ENCODE results near the gene SORCS3.

SORCS3 gene

DNA sequence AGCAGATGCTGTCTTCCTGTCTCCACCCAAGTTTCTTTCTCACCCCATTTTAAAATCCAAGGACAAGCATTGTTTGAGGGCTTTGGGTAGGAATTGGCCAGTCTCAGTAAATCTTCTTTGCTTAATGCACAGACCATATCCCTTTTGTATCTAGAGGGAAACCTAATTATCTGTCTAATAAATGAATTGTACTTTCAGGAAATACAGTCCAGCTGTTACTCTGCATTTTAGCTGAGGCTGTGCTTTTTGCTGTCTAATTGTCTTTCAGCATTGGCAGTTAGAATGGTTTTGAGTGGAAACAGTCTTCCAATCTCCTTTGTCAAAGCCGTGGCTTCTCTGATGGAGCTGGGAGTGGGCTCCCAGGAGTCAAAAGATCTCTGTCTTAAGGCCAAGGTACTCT, 388.2 kb downstream of the SORCS3 start:
- DNase-seq, result no peak

DNA sequence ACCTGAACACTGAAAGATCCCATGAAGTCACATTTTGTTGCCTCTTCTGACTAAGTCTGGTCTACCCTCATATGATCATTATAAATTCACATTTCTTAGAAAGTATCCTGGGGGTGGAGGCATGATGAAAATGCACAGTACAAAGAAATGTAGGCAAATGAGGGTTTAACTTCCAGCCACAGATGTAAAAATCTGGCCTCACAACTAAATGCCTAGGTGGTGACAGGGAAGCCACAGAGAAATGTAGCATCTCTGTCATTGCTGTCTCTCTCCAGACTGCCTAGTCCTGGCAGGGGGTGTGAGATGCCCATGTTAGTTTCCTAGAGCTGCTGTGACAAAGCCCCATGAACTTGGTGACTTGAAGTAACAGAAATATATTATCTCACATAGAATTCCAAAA, 395.9 kb downstream of the SORCS3 start:
- no peak for DNase-seq

DNA sequence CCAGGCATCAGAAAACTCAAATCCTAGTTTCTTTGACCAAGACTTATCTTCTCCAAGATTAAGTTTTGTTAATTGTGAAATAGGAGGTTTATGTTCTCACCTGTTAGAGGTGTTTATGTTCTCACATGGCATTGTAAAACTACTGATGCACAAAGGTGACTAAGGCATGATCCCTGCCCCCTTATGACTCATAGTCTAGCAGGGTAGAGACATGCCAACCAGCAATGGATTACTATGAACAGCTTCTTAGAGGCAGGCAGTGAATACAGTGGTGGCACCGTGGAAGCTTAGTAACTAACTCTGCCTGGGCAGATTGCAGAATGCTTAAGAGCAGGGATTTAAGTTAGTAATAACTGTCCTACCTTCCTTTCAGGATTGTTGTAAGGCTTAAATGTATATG, 400.9 kb downstream of the SORCS3 start:
- no peak for DNase-seq

DNA sequence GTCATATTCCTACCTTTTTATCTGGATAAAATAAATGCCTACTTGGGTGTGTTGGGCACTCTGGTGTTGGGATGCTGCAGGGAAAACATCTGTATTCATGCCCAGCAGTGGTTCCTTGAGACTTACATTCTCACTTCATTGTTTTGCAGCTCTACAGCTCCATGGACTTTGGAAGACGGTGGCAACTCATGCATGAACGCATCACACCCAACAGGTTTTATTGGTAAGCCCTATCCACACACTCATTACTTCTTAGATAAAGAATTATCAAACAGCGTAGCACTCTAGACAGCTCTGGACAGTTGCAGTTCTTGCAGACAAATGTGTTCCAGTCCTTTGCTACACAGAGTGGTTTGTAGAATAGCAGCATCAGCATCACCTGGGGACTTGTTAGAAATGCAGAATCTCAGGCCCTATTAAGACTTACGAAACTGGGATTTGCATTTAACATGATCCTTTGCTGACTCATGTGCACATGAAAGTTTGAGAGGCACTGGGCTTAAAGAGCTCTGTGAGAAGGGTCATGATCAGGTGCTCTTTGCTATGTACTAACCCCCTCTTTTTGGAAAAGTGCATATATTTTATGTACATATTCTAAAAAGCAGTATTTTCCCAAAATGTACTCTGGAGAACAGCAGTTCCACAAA, 401.9 kb downstream of the SORCS3 start:
- no peak for DNase-seq

DNA sequence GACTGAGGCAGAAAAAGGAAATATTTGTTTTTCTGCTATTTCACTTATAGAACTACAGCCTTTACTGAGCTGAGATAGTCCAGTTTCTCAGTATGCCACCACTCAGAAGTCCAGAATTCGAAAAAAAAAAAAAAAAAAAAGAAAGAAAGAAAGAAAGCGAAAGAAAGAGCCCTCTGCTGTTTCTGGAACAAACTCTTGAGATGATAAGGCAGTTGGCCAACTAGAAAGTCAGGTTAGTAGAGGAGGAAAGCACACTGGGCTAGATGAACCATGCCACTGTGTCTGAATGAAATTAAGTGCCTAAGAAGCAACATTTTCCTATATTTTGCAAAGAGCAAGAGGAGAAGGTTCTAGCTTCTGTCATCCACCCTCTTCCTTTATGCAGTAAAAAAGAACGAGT, 403.8 kb downstream of the SORCS3 start:
- DNase-seq, result no peak

DNA sequence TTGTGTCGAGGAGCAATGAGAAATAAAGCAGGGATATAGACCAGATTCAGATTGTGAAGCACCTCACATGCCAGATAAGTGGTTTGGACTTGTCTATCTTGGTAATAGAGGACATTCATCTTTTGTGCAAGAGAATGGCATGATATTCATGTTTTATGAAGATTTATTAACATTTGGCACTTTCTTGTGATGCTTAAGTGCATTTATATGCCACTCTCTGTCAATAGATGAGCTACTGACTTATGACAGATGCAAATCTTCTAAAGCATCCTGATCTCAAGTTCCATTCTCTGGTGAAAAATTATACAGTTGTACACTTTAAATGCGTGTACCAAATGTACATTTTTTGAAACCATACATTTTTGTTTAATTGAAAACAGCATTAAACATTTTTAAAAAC, 415.3 kb downstream of the SORCS3 start:
- DNase-seq, result no peak

DNA sequence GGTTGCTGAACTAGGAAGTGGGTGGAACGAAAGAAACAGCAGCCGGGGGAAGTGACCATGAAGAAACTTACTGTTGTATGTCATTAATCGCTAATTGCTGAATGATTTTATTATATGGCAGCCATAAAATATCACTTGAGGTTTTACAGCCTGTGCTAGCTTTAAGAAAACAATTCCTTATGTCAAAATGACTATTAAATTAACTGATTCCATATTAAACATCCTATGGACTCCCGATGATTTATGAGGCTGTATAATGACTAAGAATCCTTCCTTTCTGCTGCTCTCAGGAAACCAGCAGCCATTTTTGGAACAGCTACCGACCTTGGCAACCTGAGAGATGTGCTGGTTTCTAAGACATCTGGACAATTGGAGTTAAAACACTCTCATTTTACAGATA, 421.9 kb downstream of the SORCS3 start:
- no peak for DNase-seq

DNA sequence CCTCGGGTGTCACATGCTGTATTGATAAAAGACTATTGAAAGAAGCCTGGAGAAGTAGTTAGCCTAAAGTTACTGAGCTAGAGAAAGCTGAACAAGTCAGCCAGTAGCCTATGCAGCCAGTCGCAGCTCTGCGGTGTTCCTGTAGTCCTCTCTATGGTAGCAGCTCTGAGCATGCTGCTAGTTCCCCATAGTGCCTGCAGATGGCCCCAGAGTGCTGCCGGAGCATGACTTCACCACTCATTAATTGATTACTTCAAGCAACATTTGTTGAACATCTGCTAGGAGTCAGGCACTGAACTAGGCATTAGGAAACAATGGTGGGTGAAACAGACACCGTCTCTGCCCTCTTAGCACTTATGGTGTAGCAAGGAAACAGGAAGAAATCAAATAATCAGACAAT, 422.7 kb downstream of the SORCS3 start:
- no peak for DNase-seq

DNA sequence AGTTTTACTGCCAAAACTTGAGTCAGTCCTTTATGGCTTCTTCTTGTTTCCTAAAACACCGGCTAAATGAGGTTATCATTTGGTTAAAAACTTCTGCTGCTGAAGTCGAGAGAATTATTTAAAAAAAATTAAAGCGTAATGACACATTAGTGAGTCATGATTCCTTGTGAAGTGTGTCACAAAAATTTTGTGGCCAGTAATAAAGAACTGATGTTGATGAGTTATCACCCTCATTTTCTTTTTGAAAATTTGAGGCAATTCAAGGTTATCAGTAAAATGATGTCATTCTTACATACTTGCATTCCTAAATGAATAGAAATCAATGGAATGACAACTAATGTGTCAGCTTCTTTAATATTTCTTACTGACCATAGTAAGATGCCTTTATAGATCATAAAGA, 427.4 kb downstream of the SORCS3 start:
- no peak for DNase-seq

DNA sequence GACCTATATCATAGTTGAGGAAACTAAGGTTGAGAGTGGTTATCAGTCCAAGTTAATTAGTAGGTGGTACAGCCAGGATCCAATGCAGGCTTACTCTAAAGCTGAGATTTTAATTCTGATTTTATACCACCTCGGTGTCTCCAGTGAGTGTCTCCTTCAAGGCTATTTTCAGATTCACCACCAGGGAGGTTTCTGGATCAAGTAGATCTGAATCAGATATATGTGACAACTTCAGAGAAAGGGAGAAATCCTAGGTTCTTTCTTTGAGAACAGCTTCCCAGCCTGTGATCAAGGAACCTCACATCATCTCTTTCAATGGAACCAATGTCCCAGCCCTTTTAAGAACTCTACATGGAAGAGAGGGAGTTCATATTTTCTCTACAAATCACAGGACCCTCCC, 429.2 kb downstream of the SORCS3 start:
- DNase-seq, result no peak

DNA sequence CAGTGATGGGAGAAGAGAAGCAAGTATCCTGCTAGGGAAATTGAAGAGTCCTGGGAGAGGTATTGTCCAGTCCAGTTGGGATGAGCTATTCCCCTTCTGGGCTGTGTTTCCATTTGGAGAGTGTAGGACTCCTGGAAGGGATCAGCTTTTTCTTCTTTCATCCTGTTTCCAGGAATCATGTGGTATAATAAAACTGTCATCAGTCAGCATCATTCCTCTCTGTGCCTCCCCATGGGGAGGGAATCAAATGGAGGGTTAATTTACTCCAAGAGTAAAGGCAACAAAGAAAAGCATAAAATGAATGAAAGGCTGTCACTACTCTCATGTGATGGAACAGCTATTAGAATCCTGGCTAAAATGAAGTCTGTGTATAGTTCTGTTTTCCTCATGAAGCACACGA, 429.9 kb downstream of the SORCS3 start:
- DNase-seq, result no peak

DNA sequence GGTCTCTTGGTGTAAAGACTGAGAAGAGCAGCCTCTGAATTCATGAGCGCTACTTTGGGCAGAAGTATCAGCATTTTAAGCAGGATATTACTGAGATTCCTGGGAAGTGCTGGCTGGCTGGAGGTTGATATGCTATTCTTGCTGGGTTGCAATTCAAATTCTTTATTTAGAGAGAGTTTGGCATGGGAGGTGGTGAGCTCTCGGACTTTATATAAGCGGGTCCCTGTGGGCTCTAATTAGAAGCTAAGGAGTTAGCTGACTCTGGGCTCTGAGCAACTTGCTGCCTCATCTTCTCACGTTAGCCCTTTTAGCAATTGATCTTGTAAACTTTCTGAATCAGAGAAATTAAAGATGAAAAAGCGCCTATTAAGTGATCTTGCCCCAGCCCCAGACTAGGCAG, 430.9 kb downstream of the SORCS3 start:
- DNase-seq, result no peak

DNA sequence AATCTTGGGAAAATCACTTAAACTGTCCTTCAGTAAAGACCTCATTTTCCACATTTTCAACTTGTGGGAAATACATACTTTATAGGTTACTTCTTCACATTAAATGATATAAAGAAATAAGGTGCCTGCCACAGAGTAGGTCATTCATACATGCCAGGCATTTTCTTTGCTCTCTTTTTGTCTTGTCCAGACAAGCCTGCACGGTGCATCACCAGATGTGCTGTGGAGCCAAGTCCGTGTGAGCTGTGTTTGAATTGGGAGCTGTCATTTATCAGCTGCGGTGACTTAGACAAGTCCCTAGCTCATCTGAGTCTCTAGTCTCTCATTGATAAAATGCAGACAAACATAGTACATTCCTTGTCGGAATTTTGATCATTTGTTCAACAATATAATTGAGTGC, 432.9 kb downstream of the SORCS3 start:
- no peak for DNase-seq

DNA sequence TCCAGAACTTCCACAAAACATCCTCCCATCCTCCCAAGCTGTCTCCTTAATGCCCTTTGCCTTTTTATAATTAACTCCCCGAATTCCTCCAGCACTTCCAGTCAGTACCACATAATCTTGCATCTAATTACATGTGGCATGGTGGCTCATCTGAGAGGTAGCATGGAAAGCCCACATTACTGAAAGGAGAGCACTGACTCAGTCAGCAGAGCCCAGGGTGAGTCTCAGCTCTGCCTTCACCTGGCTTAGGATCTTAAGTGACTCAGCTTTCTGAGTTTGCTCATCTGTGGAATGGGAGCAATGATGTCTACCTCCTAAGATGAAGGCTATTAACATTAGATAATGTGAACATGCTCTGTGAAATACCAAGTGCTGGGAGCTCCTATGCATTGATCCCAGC, 433.9 kb downstream of the SORCS3 start:
- DNase-seq, result no peak

DNA sequence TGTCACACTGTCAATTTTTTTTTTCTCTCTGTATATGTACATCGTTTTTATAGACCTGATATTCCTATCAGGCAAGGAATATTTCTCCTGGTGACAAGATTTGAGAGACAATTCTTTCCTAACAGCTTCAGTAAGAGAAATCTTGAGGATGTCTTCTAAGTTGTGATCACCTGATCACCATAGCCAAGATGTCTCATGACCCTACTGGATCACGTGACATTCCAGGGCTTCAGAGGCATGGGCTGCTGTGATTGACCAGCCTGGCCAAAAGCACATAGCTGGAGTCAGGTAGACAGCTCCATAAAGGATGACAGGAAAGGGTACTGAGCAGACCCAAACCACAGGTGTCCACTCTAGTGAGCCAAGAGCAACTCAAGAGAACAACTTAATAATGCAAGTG, 444.9 kb downstream of the SORCS3 start:
- no peak for DNase-seq

DNA sequence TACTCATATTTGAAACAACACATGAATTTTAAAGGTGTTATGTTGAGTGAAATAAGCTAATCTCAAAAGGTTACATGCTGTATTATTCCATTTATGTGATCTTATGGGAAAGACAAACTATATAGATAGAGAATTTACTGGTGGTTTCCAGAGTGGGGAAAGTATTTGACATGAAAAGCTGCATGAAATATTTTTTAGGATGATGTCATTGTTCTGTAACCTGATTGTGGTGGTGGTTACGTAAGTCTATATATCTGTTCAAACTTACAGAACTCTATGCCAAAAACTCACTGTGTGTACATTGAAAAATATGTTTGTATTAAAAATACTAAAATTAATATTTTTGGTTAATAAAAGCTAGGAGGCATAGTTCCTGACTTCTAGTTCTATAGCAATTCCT, 453.0 kb downstream of the SORCS3 start:
- DNase-seq, result no peak

DNA sequence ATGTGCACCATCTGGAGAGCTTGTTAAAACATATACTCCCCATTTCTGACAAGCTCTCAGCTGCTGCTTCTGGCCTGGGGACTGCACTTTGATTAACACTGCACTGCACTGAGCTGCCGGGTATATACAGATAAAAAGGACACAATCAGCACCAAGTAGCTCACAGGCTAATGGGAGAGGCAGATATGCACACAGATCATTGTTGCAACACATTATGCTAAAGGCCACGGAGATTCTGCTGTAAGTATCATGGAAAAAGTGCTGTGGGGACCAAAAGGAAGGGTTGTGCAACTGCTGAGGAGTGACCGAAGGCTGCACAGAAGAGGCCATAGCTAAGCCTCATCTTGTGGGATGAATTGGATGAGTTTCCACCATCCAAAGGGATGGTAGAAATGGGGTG, 455.2 kb downstream of the SORCS3 start:
- no peak for DNase-seq

DNA sequence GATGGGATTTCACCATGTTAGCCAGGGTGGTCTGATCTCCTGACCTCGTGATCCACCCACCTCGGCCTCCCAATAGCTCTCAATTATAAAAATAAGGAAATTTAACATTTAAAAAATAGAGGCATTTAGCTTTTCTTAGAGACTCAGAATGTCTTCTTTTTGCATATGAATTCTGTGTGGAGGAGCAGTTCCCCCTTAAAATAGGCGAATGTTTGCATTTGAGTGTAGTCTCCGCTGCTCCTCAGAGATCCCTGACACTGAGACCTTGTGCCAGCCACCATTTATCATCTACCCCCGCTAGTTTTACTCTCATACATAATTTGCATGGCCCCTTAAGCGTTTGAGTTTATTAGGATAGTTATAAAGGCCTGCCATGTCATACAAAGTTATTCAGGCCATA, 461.9 kb downstream of the SORCS3 start:
- no peak for DNase-seq

DNA sequence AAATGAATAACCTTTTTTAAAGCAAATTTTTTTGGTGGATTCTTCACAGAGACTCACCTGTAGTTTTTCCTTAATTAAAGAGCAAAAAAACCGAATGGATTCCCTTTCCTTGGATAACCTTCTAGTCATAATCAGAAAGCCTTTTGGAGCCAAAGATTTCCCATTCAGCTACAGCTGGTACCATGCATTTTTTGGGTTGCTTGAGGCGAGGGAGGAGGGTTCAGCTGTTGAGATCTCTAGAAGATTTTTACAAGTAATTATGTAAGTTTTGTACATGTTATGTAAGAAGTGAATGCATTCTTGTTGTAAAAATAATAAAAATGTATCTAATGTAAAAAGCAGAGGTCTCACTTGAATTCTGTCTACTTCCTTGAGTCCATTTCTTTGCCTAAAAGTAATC, 463.2 kb downstream of the SORCS3 start:
- no peak for DNase-seq

DNA sequence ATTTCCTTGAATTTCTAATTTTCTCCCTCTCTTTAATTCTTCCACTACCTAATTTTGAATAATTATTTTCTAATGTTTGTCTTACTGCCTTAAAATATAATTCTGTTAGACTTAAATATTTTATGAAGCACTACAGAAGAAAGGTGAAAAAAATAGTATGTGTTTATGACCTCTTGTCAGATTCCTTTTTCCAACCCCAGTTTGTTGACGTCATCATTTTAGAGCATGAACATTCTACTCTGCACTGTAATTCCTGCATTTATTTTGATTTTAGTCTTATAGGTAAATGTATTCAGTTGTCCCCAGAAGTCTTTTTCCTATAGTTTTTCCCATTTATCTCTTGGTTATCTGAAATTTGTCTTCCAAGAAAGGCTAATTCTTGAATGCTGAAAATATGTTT, 468.1 kb downstream of the SORCS3 start:
- DNase-seq, result no peak

DNA sequence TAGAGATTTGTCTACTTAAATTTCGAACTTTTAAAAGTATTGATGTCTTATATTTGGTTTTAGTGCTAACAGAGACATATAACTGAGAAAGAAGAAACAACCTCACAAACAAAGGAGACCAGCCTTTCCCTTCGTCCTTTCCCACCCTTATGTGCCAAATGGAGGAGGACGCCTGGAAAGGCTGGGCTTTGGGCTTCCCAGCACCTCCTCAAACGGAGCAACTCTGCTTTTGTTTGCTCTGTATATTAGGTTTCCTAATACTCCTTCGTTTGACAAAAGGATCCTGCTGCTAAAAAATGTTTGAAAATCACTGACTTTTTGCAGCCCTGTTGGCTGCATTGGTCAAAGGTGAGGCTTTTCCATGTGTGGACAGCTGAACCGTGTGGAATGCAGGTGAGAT, 471.8 kb downstream of the SORCS3 start:
- DNase-seq, result no peak

DNA sequence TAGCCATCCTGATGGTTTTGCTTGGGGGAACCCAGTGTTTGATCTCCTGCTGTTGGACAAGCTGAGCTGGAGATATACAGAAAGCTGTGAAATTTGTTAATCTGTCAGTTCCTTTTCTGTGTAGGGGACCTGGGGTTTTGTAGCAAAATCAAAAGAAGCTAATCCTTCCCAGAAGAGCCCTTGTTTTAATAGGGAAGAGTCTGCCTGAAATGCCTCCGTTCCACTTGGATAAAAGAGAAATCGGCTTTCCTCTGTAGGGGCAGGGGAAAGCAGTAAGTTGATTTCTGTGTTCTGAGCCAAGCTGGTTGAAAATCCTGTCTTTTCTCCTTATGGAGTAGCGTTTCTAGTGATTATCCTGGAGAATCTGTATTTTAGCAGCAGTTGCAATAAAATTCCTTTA, 472.6 kb downstream of the SORCS3 start:
- DNase-seq, result no peak

DNA sequence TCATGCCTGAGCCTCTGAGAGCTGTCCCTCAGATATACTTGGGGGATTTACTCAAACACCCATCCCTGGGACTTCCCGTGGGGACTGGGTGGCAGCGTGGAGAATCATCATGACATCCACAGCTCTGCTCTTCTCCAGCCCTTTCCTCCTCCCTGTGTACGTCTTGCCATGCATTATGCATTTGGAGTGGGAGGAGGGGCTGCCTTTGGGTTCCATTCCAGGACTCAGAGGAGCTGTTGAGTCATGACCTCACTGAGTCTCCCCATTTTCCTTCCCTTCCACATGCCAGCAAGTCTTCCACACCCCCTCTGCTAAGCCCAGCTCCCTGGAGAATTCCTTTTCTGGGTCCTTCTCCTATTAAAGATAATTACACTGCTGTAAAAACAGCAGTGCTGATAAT, 480.7 kb downstream of the SORCS3 start:
- DNase-seq, result no peak

DNA sequence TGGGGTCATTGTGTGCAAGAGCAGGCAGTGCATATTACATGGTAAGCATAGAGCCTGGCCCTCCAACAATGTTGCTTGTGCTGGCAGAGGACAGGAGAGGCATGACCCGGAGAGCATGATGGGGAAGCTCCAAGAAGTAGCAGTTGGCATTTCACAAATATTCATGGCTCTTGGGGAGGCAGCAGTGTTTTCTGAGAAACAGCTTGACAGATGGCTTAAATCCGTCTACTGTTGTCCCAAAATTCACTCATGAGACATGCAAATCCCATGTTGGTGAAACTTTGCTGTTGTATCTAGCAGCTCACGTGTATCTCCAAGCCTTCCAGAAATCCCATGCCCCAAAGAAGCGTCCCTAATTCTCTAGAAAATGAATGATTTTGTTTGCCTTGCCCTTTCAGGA, 487.0 kb downstream of the SORCS3 start:
- DNase-seq, result no peak

DNA sequence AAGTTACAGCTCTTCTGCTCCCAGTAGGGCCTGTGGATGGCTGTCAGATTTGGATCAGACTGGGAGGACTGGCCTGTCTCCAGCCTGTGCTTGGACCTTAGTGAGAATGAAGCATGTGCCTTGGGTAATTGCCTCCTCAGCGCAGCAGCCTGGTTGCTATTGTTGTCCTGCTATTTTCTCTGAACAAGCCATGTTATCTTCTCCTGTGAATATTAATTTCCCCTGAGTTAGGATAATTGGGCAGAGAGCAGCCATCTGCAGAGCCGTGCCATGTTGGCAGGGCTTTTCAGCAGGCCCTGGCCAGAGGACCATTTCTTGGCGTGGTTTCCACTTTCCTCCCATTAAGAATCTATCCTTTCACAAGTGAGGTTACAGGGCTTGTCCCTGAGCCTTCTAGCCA, 497.3 kb downstream of the SORCS3 start:
- no peak for DNase-seq

DNA sequence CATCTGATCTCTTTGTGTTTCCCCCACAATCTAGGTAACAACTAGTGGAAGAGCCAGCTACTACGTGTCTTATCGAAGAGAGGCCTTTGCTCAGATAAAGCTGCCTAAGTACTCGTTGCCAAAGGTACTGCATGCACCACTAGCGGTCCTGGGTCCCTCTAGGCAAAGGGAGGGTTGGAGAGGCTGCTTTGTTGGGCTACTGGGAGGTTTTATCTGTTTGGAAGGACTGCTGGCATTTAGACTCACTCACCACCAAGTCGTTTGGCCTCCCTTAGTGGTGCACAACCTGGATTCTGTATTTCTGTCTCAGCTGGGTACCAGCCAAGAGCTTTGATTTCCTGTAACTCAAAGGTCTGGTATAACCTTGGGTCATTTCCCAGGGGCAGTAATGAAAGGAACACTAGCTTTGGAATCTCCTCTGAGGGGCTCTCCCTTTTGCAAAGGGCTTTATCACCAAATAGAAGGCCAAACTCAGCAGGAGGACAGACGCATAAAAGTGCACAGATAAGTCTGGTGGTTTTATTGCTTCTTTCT, 498.3 kb downstream of the SORCS3 start:
- DNase-seq, result no peak
